ENCODE measurements around the gene HOXC10.

DNA sequence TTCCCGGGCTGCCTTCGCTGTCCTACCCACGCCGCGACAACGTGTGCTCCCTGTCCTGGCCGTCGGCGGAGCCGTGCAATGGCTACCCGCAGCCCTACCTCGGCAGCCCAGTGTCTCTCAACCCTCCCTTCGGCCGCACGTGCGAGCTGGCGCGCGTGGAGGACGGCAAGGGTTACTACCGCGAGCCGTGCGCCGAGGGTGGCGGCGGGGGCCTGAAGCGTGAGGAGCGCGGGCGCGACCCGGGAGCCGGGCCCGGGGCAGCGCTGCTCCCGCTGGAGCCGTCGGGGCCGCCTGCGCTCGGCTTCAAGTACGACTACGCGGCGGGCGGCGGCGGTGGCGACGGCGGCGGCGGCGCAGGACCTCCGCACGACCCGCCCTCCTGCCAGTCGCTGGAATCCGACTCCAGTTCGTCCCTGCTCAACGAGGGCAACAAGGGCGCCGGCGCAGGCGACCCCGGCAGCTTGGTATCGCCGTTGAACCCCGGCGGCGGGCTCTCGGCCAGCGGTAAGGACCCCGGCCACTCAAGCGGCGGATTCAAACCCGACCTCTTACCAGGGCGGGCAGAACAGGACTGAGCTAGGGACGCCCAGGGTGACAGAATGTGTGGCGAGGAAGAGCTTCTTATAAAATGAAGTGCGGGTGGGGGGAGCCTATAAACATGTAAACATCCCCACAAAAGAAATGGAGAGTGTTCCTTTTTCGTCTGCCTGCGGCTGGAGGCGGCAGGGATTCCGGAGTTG lies 29.7 kb upstream of the HOXC10 start:
- no peak for TF ChIP-seq CTCF (IDR thresholded peaks at IDR 0.05; ENCODE audit: low read depth, low read length)
- TF ChIP-seq EZH2phosphoT487 (IDR thresholded peaks at IDR 0.05; ENCODE audit: low read depth): no peak
